AG10803 (cell line): Measurements from ENCODE around the gene STUM.

Source experiments
- DNase-seq: peaks from one replicate; pipeline ENCODE4 v3.0.0; 2010; ENCODE audit warnings: low read depth
- H3K4me3 ChIP-seq: 2 replicates; pipeline ENCODE4 v1.5.1; 2011; ENCODE audit warnings: mild to moderate bottlenecking, low read length, control low read depth
- TF ChIP-seq, protein P1 (sequence below): conservative IDR thresholded peaks from 2 replicates; pipeline ENCODE4 v1.5.1; 2011; ENCODE audit warnings: mild to moderate bottlenecking, low read length, control low read depth, inconsistent platforms

Gene STUM

DNA sequence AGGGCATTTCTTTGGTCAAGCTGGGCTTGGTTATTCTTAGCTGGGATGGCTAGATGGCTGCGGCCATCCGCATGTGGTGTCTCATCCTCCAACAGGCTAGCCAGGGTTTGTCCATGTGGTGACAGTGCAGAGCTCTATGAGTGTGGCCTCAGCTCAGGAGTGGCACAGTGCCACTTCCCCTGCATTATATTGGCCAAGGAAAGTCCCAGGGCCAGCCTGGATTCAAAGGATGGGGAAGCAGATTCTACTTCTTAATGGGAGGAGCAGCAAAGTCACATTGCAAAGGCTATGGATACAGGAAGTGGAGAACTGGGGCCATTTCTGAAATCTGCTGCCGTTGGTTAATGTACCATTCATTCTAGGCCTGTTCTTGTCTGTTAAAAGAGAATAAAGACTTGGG lies 34.4 kb downstream of the STUM start:
- DNase-seq = no peak
- TF ChIP-seq, protein P1, sequence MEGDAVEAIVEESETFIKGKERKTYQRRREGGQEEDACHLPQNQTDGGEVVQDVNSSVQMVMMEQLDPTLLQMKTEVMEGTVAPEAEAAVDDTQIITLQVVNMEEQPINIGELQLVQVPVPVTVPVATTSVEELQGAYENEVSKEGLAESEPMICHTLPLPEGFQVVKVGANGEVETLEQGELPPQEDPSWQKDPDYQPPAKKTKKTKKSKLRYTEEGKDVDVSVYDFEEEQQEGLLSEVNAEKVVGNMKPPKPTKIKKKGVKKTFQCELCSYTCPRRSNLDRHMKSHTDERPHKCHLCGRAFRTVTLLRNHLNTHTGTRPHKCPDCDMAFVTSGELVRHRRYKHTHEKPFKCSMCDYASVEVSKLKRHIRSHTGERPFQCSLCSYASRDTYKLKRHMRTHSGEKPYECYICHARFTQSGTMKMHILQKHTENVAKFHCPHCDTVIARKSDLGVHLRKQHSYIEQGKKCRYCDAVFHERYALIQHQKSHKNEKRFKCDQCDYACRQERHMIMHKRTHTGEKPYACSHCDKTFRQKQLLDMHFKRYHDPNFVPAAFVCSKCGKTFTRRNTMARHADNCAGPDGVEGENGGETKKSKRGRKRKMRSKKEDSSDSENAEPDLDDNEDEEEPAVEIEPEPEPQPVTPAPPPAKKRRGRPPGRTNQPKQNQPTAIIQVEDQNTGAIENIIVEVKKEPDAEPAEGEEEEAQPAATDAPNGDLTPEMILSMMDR = no peak

DNA sequence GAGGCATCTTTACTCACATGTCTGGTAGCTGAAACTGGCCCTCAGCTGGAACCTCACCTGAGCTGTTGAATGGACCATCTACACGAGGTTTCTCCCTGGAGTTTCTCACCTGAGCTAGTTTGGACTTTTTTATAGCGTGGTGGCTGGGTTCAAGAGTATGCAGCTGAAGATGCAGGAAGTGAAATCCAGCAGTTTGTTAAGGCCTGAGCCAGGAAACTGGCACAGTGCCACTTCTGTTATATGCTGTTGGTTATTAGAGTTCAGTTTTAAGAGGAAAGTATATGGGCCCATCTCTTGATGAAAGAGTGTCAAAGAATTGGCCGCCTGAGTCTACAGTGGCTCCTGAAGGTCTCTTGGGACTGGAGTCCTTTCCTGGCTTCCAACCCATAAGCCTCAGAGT lies 35.6 kb downstream of the STUM start:
- DNase-seq = no peak
- TF ChIP-seq, protein P1 = no peak
- no peak overlapping the region for H3K4me3 ChIP-seq

More for the DNA sequence above, 34.4 kb downstream of the STUM start:
- H3K4me3 ChIP-seq = no peak overlapping the region

DNA sequence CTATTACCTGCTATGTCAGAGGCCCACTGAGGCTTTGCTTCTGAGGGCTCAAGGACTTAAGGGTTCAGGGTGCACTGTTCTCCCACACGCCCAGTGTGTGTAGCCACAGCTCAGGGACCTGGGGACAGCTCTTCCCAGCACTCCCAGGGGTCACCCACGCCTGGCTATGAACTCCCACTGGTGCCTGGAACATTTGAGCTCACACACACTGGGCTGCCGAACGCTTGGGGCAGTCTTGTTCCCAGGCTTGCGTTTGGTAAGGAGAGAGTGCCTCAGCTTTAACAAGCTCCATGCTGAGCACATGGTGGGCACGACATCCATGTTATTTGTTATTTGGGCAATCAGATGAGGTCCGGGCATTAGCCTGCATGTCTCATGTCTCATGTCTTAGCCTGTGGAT lies 37.6 kb downstream of the STUM start:
- TF ChIP-seq, protein P1 = no peak
- no peak for DNase-seq
- no peak overlapping the region for H3K4me3 ChIP-seq

DNA sequence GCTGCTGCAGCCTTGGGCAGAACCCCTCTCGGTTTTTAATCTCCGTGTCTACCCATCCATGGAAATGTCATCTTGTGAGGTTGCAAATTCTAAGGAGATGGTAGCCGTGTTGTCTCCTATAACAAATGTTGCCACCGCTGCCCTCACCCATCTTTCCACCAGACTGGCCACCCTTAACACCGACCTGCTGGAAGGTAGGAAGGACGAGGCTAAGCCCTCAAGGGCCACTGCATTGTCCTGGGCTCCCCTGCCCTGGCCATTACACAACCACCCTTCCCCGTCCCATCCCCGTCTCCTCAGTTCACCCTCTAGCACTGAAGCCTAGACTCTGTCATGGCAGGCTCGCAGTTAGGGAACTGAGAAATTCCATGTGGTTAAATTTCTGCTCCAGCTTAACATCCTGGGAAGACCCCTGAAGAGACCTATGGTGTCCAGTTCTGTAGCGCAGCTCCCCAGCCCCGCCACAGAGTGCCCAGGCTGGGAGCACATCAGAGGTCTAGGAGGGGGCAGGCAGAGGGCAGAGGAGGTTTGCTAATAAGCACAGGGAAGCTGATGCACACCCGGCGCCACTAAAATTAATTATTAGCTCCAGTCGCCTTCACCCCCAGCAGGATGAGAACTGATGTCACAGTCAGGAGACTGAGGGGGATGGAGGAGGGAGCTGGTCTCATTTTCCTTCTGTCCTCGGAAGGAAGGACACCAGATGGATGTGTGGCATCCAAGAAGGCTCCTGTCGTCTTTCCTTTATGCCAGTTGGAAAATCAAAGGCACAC lies 38.3 kb downstream of the STUM start:
- DNase-seq = no peak
- no peak overlapping the region for H3K4me3 ChIP-seq
- TF ChIP-seq, protein P1 = no peak

DNA sequence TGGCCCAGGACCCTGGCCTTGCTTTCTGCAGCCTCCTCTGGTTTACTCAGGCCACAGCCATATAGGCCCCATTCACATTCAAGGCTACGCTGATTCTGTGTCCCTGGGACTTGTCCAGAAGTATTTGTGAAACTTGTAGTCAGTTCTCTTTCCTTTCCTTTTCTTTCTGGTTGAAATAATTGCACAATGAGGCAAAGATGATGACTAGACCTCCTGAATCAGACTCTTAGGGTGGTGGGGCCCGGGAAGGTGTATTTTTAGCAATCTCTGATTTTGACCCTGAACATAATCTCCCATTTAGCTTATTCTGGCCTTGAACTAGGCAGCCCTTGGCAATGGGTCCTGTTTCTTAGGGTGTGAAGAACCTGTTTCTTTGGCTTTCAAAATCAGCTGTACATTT lies 39.9 kb downstream of the STUM start:
- TF ChIP-seq, protein P1 = no peak
- no peak overlapping the region for H3K4me3 ChIP-seq
- peak; percentile 11 for DNase-seq

DNA sequence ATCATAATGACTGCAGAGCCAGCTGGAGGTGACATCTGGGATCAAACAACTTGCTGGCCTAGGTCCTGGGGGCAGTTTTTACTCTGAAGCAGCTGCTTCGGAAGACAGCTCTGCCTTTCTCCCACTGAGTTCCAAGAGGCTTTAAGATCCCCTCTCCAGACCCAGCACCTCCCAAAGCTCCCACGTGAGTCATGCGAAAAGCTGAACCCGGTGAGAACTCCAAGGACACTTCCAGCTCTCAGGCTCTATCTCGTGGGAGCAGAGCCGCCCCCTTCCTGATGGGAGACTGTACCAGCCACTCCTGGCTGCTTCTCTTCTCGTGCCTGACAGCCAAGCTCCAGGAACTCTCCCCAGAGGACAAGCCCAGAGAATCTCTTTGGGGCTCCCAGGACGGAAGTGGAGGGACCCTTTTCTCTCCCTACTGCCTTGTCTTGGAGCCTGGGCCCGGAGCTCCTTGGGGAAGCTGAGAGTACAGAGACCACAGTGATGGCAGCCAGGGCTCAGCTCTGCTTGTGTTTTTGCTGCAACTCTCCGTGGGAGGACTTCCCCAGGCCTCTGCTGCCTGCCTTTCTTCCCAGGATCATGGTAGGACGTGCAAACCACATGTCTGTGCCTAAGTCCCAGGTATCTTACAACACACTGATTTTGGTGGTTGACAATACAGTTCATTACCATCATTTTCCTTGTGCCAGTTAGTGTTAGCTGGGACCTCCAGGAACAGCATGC lies 40.6 kb downstream of the STUM start:
- TF ChIP-seq, protein P1 = no peak
- no peak for DNase-seq
- no peak overlapping the region for H3K4me3 ChIP-seq

DNA sequence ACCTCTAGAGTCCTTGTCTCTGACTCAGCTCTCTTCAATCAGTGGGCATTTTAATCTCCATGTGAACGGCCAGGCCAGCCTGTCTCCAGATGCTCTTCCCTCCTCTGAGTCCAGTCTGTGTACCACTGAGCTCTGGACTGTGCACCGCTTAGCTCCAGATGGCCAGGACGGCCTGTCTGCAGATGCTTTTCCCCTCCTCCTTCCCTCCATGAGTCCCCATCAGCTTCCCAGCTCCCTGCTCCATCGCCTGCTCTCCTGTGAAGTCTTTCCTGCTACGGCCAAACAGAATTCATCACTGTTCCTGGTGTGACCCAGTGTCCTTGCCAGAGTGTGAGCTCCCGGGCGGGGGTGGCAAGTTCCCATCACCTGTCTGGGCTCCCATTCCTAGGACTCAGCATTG lies 42.0 kb downstream of the STUM start:
- TF ChIP-seq, protein P1 = no peak
- no peak for DNase-seq
- H3K4me3 ChIP-seq = no peak overlapping the region
